CD14-positive monocyte (primary cell): ENCODE results near the gene DYRK1A. TPM values are rescaled to one million over a fixed set of nuclear protein-coding genes. Genes with fewer than 3 reads are reported as not detected.
A peak's percentile ranks its signal among the peaks of the same experiment; 100 is the strongest.

Experiments used
- DNase-seq, 3 donors: peaks; one replicate each; pipeline ENCODE4 v3.0.0-alpha.2; 2011 to 2022
- H2AFZ ChIP-seq: 2 replicates; pipeline ENCODE4 v1.6.0; 2012; ENCODE audit warnings: mild to moderate bottlenecking, low read depth, low read length, inconsistent platforms; ENCODE audit not compliant: insufficient read depth, poor library complexity, severe bottlenecking
- H3K27ac ChIP-seq, 2 donors: 1 replicate in 1 of 2; 2 replicates in 1 of 2; pipeline ENCODE4 v1.5.1; 2012 to 2013; ENCODE audit warnings: low read length in 2 of 2, control low read depth in 1 of 2, inconsistent platforms in 1 of 2, low read depth in 1 of 2, mild to moderate bottlenecking in 1 of 2
- H3K27me3 ChIP-seq, 2 donors: one replicate each; pipeline versions ENCODE4 v1.6.0 to v1.6.1; 2011 to 2013; ENCODE audit warnings: low read length in 2 of 2; ENCODE audit not compliant: control insufficient read depth in 2 of 2, insufficient read depth in 2 of 2
- H3K36me3 ChIP-seq, 2 donors: replicated peaks in 1 of 2; 1 replicate in 1 of 2; 2 replicates in 1 of 2; pipeline versions ENCODE4 v1.5.1 to v1.6.1; 2012 to 2013; ENCODE audit warnings: low read length in 2 of 2, control low read depth in 1 of 2, inconsistent platforms in 1 of 2, mild to moderate bottlenecking in 1 of 2; ENCODE audit not compliant: insufficient read depth in 2 of 2, control insufficient read depth in 1 of 2
- H3K4me1 ChIP-seq, 2 donors: 1 replicate in 1 of 2; 2 replicates in 1 of 2; pipeline versions ENCODE4 v1.5.1 to v1.6.1; 2012 to 2013; ENCODE audit warnings: low read length in 2 of 2, control low read depth in 1 of 2, inconsistent platforms in 1 of 2, mild to moderate bottlenecking in 1 of 2, moderate library complexity in 1 of 2; ENCODE audit not compliant: insufficient read depth in 2 of 2, control insufficient read depth in 1 of 2
- H3K4me2 ChIP-seq: replicated peaks from 2 replicates; pipeline ENCODE3; 2012; ENCODE audit warnings: low read length, moderate library complexity, mild to moderate bottlenecking; ENCODE audit not compliant: poor library complexity, severe bottlenecking; ENCODE audit errors: extremely low read depth
- H3K4me3 ChIP-seq, 3 experiments: fragments of 200-600 bp in 1 of 3; sonication (generic) in 1 of 3; replicated peaks in 1 of 3; 1 replicate in 2 of 3; 2 replicates in 1 of 3; pipeline ENCODE4 v1.5.1; 2011 to 2013; ENCODE audit warnings: low read length in 3 of 3, mild to moderate bottlenecking in 3 of 3, control low read depth in 2 of 3, low read depth in 2 of 3, inconsistent platforms in 1 of 3, moderate library complexity in 1 of 3
- H3K79me2 ChIP-seq: 2 replicates; pipeline ENCODE4 v1.6.0; 2012; ENCODE audit warnings: mild to moderate bottlenecking, control low read depth, inconsistent platforms, low read length, moderate library complexity; ENCODE audit not compliant: insufficient read depth
- H3K9ac ChIP-seq: 2 replicates; pipeline ENCODE4 v1.6.0; 2017; ENCODE audit warnings: low read length, mild to moderate bottlenecking; ENCODE audit not compliant: insufficient read depth, poor library complexity, severe bottlenecking
- H3K9me3 ChIP-seq, 2 donors: replicated peaks in 1 of 2; 1 replicate in 1 of 2; 2 replicates in 1 of 2; pipeline versions ENCODE4 v1.5.1 to v1.6.1; 2012 to 2013; ENCODE audit warnings: low read length in 2 of 2, control low read depth in 1 of 2; ENCODE audit not compliant: control insufficient read depth in 1 of 2, insufficient read depth in 1 of 2
- H4K20me1 ChIP-seq: 2 replicates; pipeline ENCODE4 v1.6.0; 2012; ENCODE audit warnings: mild to moderate bottlenecking, low read length, control low read depth, moderate library complexity; ENCODE audit not compliant: insufficient read depth
- H3K27ac Mint-ChIP-seq, 7 donors: one replicate each; pipeline ENCODE4 v1.8.0; 2020; ENCODE audit warnings: mild to moderate bottlenecking in 7 of 7, mixed read lengths in 7 of 7, moderate library complexity in 6 of 7, inconsistent platforms in 2 of 7
- H3K27me3 Mint-ChIP-seq, 3 donors: one replicate each; pipeline ENCODE4 v1.8.0; 2021 to 2022; ENCODE audit warnings: low read depth in 3 of 3, mild to moderate bottlenecking in 3 of 3, mixed read lengths in 3 of 3, moderate library complexity in 3 of 3, inconsistent platforms in 1 of 3
- H3K36me3 Mint-ChIP-seq, 2 donors: one replicate each; pipeline ENCODE4 v1.8.0; 2020; ENCODE audit warnings: mixed read lengths in 2 of 2, inconsistent platforms in 1 of 2, mild to moderate bottlenecking in 1 of 2
- H3K4me1 Mint-ChIP-seq: one replicate; pipeline ENCODE4 v1.8.0; 2020; ENCODE audit warnings: mild to moderate bottlenecking, mixed read lengths
- H3K4me3 Mint-ChIP-seq, 2 donors: one replicate each; pipeline ENCODE4 v1.8.0; 2020; ENCODE audit warnings: mild to moderate bottlenecking in 2 of 2, mixed read lengths in 2 of 2, moderate library complexity in 1 of 2
- H3K9me3 Mint-ChIP-seq, 7 donors: one replicate each; pipeline ENCODE4 v1.8.0; 2020 to 2022; ENCODE audit warnings: mixed read lengths in 7 of 7, mild to moderate bottlenecking in 6 of 7, moderate library complexity in 6 of 7, inconsistent platforms in 2 of 7
- CTCF ChIP-seq: fragments of 200-600 bp; IDR thresholded peaks from one replicate; pipeline ENCODE4 v1.8.0; 2022; ENCODE audit warnings: antibody characterized with exemption, mild to moderate bottlenecking
- WGBS: methylation state at CpG from one replicate; pipeline ENCODE4 v1.1.5; 2013; ENCODE audit warnings: missing lambda C conversion rate; ENCODE audit not compliant: insufficient coverage; 5-methylcytosine and 5-hydroxymethylcytosine counted together
- intact Hi-C, 2 donors: fragments of 100-400 bp; cut with micrococcal nuclease; formaldehyde crosslinking; loops; one replicate each; pipeline versions ENCODE4 v1.15.0 to v1.15.1; 2023
- polyA plus RNA-seq, 3 donors: library from polyadenylated mRNA; depleted of rRNA in 1 of 3; unstranded in 2 of 3; stranded (reverse) in 1 of 3; fragments of 300-500 nt in 2 of 3; fragments of >200 nt in 1 of 3; fragmentation: Illumina TruSeq in 2 of 3; gene quantifications; 1 replicate in 2 of 3; 2 replicates in 1 of 3; pipeline ENCODE4 v1.2.3, GENCODE V29; 2012 to 2021

DYRK1A gene
- polyA plus RNA-seq, 3 donors = 1.8 to 53.5 (median 2.4) TPM

GRCh38 chr21:37383784-37384311 is 17.3 kb downstream of the DYRK1A start:
- H3K27me3 Mint-ChIP-seq = peaks cover 0 to 2% (median 0%) of the 10 kb centered on the region in 3 donors
- peaks cover 17 to 41% of the 10 kb centered on the region in 2 donors for H3K4me1 ChIP-seq
- H3K9me3 Mint-ChIP-seq = peaks cover 0 to 2% (median 0%) of the 10 kb centered on the region in 7 donors
- H3K27ac Mint-ChIP-seq = peak overlapping the region in 5 of 7 donors; percentile 50 to 87 (median 71)
- no peaks in the 10 kb centered on the region for H3K9me3 ChIP-seq
- no peak for TF ChIP-seq CTCF
- H4K20me1 ChIP-seq = peaks cover 100% of the 10 kb centered on the region
- peaks cover 2 to 10% of the 10 kb centered on the region in 2 donors for H3K36me3 Mint-ChIP-seq
- WGBS = 57% methylated on average over 1 of the region's 1 CpG
- H2AFZ ChIP-seq = no peak overlapping the region
- no peaks in the 10 kb centered on the region for H3K36me3 ChIP-seq
- H3K9ac ChIP-seq = no peak overlapping the region
- peaks cover 100% of the 10 kb centered on the region for H3K79me2 ChIP-seq
- H3K27me3 ChIP-seq = no peaks in the 10 kb centered on the region
- H3K4me2 ChIP-seq = no peak overlapping the region
- no peak overlapping the region for H3K4me3 ChIP-seq
- no peak for DNase-seq
- peaks cover 70% of the 10 kb centered on the region for H3K4me1 Mint-ChIP-seq
- H3K4me3 Mint-ChIP-seq = no peak overlapping the region
- H3K27ac ChIP-seq = peak overlapping the region in 1 of 2 donors; percentile 40
- intact Hi-C loops = no loop called here

GRCh38 chr21:37384416-37384815 is 17.8 kb downstream of the DYRK1A start:
- Mint-ChIP-seq H3K36me3 (peaks cover 2 to 10% of the 10 kb centered on the region in 2 donors), H3K4me1 (peaks cover 68% of the 10 kb centered on the region), H3K4me3 (peak overlapping the region in 1 of 2 donors; percentile 26), H3K9me3 (peaks cover 0 to 2% (median 0%) of the 10 kb centered on the region in 7 donors), H3K27ac (peak overlapping the region in 5 of 7 donors; percentile 4 to 77 (median 50)), H3K27me3 (peaks cover 0 to 2% (median 0%) of the 10 kb centered on the region in 3 donors)
- WGBS = no CpG with 5 or more reads among the region's 1 CpG
- H3K9me3 ChIP-seq = no peaks in the 10 kb centered on the region
- no peak overlapping the region for H3K4me3 ChIP-seq
- H3K4me1 ChIP-seq = peaks cover 17 to 37% of the 10 kb centered on the region in 2 donors
- no peak overlapping the region for H2AFZ ChIP-seq
- no peak for TF ChIP-seq CTCF
- H3K27me3 ChIP-seq = no peaks in the 10 kb centered on the region
- no peak for DNase-seq
- peak overlapping the region in 1 of 2 donors; percentile 40 for H3K27ac ChIP-seq
- no peak overlapping the region for H3K9ac ChIP-seq
- peaks cover 100% of the 10 kb centered on the region for H4K20me1 ChIP-seq
- H3K79me2 ChIP-seq = peaks cover 100% of the 10 kb centered on the region
- intact Hi-C loops = no loop called here
- no peaks in the 10 kb centered on the region for H3K36me3 ChIP-seq
- H3K4me2 ChIP-seq = no peak overlapping the region
